Testis (tissue), 5 donors: ENCODE data around the gene TCF3. TPM values are rescaled to one million over a fixed set of nuclear protein-coding genes. Genes with fewer than 3 reads are reported as not detected.

Experiments
- DNase-seq: peaks from one replicate; pipeline ENCODE4 v3.0.0-alpha.2; 2019
- H3K27ac ChIP-seq, 2 donors: fragments of 200-600 bp; sonication (generic); one replicate each; pipeline ENCODE4 v1.5.1; 2019
- H3K27me3 ChIP-seq: fragments of 200-600 bp; sonication (generic); one replicate; pipeline ENCODE4 v1.5.1; 2019
- H3K36me3 ChIP-seq: fragments of 200-600 bp; sonication (generic); one replicate; pipeline ENCODE4 v1.5.1; 2017; ENCODE audit warnings: low read depth; ENCODE audit errors: missing control alignments
- H3K4me1 ChIP-seq: fragments of 200-600 bp; sonication (generic); one replicate; pipeline ENCODE4 v1.5.1; 2019
- H3K4me3 ChIP-seq, 2 donors: fragments of 200-600 bp; sonication (generic); one replicate each; pipeline ENCODE4 v1.5.1; 2017 to 2019
- H3K9me3 ChIP-seq: fragments of 200-600 bp; sonication (generic); one replicate; pipeline ENCODE4 v1.5.1; 2017
- POLR2A ChIP-seq: fragments of 450-650 bp; IDR thresholded peaks from one replicate; pipeline ENCODE4 v1.6.1; 2017; ENCODE audit warnings: antibody characterized with exemption, mild to moderate bottlenecking, moderate library complexity
- WGBS, 2 donors: methylation state at CpG; one replicate each; pipeline ENCODE4 v1.1.5; 2018; 5-methylcytosine and 5-hydroxymethylcytosine counted together
- intact Hi-C: fragments of 100-400 bp; cut with DNase I; formaldehyde crosslinking; loops from one replicate; pipeline ENCODE4 v1.15.1; 2023; ENCODE audit warnings: low total_unique reads
- long read RNA-seq, 2 donors: transcript quantifications; one replicate each; lab custom pipeline, GENCODE V29; 2026
- polyA plus RNA-seq: library from polyadenylated mRNA; stranded (reverse); fragments of 350-450 nt; fragmentation: Illumina TruSeq; extraction: RNeasy Lipid Tissue Mini Kit (QIAGEN cat#74804); gene quantifications from one replicate; pipeline ENCODE4 v1.2.3, GENCODE V29; 2014; ENCODE audit warnings: low read depth, low replicate concordance; ENCODE audit not compliant: insufficient read depth
- total RNA-seq, 2 donors: library from RNA; depleted of rRNA; stranded (reverse); fragments of >200 nt; gene quantifications; one replicate each; pipeline ENCODE4 v1.2.3, GENCODE V29; 2016
- TF ChIP-seq, protein P1 (sequence below), 3 experiments: fragments of 450-650 bp in 2 of 3; fragments of 200-600 bp in 1 of 3; sonication (generic) in 1 of 3; IDR thresholded peaks; one replicate each; pipeline ENCODE4 v1.5.1; 2016 to 2019; ENCODE audit warnings: antibody characterized with exemption in 3 of 3, mild to moderate bottlenecking in 2 of 3, moderate library complexity in 1 of 3

Gene TCF3
- total RNA-seq (100 to 1,000 TPM; 330 to 423 TPM), polyA plus RNA-seq (157 TPM)
- long read RNA-seq, donor 1, transcript TCF3-210 (9 exons, 986 nt), result major isoform, 9 of 19 reads
- long read RNA-seq, donor 1, partial matches to known transcripts, result 10 of 19 reads
- long read RNA-seq, donor 1, other reads (novel, unspliced or antisense), result 0 of 19 reads
- long read RNA-seq, donor 2, transcript TCF3-210 (9 exons, 986 nt), result major isoform, 5 of 5 reads
- long read RNA-seq, donor 2, partial matches to known transcripts, result 0 of 5 reads
- long read RNA-seq, donor 2, other reads (novel, unspliced or antisense), result 0 of 5 reads

GRCh38 chr19:1652471-1653299, at the start of gene TCF3:
Gene TCF3, minus strand, starts transcription at chr19:1652615. Its CDS starts 2,367 bp downstream, at chr19:1650248.
- H3K36me3 ChIP-seq, result no peaks in the 10 kb centered on the region
- H3K4me3 ChIP-seq, result peak within 1 kb of the TSS; percentile 80 to 84
- H3K4me1 ChIP-seq, result peaks cover 12% of the 10 kb centered on the region
- DNase-seq, result peak; percentile 99
- no peak for TF ChIP-seq POLR2A
- TF ChIP-seq, protein P1, sequence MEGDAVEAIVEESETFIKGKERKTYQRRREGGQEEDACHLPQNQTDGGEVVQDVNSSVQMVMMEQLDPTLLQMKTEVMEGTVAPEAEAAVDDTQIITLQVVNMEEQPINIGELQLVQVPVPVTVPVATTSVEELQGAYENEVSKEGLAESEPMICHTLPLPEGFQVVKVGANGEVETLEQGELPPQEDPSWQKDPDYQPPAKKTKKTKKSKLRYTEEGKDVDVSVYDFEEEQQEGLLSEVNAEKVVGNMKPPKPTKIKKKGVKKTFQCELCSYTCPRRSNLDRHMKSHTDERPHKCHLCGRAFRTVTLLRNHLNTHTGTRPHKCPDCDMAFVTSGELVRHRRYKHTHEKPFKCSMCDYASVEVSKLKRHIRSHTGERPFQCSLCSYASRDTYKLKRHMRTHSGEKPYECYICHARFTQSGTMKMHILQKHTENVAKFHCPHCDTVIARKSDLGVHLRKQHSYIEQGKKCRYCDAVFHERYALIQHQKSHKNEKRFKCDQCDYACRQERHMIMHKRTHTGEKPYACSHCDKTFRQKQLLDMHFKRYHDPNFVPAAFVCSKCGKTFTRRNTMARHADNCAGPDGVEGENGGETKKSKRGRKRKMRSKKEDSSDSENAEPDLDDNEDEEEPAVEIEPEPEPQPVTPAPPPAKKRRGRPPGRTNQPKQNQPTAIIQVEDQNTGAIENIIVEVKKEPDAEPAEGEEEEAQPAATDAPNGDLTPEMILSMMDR (IDR thresholded peaks at IDR 0.05), result peak in 2 of 3 experiments; percentile 13 to 48
- no peaks in the 10 kb centered on the region for H3K9me3 ChIP-seq
- H3K27ac ChIP-seq, result peak within 1 kb of the TSS; percentile 100
- intact Hi-C loops, result no loop called here
- no peaks in the 10 kb centered on the region for H3K27me3 ChIP-seq
- WGBS, 2 donors, result 0% methylated on average over 39 to 60 of the region's 107 CpGs

GRCh38 chr19:1700733-1701663, 48.6 kb upstream of the TCF3 start:
- no peaks in the 10 kb centered on the region for H3K4me1 ChIP-seq
- no peak for TF ChIP-seq POLR2A
- TF ChIP-seq, protein P1 (IDR thresholded peaks at IDR 0.05), result no peak
- no peaks in the 10 kb centered on the region for H3K27me3 ChIP-seq
- no peak overlapping the region for H3K4me3 ChIP-seq
- 36 to 46% methylated on average over 25 to 26 of the region's 26 CpGs for WGBS, 2 donors
- intact Hi-C loops, result no loop called here
- H3K9me3 ChIP-seq, result no peaks in the 10 kb centered on the region
- no peak for DNase-seq
- H3K36me3 ChIP-seq, result no peaks in the 10 kb centered on the region
- H3K27ac ChIP-seq, result no peak overlapping the region

DNA sequence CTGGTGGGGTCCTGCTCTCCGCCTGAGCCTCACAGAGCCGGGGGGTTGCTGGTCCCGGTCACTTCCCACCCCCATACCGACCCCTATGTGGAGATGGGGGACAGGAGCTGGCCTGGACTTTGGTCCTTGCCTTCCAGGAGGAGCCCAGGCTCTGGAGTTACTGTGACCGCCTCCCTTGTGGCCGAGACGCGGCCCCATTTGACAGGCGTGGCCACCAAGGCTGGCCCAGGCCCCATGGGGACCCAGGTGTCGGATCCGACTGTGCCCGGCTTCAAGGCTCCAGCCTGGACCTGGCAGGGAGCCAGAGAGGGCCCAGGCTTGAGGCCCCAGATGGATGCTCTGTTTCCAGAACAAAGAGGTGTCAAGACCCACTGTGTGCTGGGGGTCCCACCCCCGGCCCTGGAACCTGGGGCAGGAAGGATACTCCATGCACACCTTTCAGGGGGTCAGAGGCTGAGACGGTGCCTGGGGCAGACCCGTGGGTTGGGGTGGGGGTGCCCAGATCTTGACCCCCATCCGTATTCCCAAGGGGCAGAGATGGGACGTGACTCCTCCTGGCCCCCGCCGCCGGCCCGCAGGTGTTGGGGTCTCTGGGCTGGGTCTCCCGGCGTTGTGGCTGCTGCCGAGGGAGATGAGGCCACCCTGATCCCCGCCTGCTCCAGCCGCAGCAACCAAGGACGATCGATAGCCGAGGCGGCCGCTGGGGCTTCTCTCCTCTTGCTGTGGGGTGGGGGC, 47.8 kb upstream of the TCF3 start:
- Histone ChIP-seq H3K27me3 (no peaks in the 10 kb centered on the region), H3K4me1 (no peaks in the 10 kb centered on the region), H3K36me3 (no peaks in the 10 kb centered on the region), H3K9me3 (no peaks in the 10 kb centered on the region), H3K27ac (no peak overlapping the region), H3K4me3 (no peak overlapping the region)
- DNase-seq, result no peak
- 57 to 71% methylated on average over 17 to 31 of the region's 31 CpGs for WGBS, 2 donors
- no peak for TF ChIP-seq POLR2A
- TF ChIP-seq, protein P1 (IDR thresholded peaks at IDR 0.05), result no peak
- intact Hi-C loops, result no loop called here

DNA sequence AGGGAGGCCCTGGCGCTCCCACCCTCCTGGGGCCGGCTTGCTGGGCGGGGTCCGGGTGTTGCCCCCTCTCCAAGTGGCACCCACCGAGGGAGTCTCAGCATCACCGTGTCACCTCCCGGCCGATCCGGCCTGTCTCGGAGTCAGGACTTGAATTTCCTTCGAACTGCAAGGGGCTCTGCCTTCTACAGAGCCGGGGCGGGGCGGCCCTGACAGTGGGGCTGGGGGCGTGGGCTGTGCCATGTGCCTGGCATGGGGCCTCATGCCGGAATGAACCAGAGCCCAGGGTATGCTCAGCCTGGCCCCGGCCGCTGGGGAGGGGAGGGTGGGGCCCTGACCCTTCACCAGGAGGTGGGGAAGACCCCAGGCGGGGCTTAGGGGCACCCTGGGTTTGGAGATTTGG, 47.0 kb upstream of the TCF3 start:
- Histone ChIP-seq H3K27ac (no peak overlapping the region), H3K27me3 (no peaks in the 10 kb centered on the region), H3K4me1 (no peaks in the 10 kb centered on the region), H3K4me3 (no peak overlapping the region), H3K9me3 (no peaks in the 10 kb centered on the region), H3K36me3 (no peaks in the 10 kb centered on the region)
- 83 to 90% methylated on average over 14 to 19 of the region's 19 CpGs for WGBS, 2 donors
- TF ChIP-seq POLR2A, result no peak
- TF ChIP-seq, protein P1 (IDR thresholded peaks at IDR 0.05), result no peak
- intact Hi-C loops, result no loop called here
- no peak for DNase-seq
